NCI-H2107 (cell line): Measurements from ENCODE around the gene OTOF.

Experiments
- DNase-seq: peaks from one replicate; lab custom pipeline; 2025; lab: John Stamatoyannopoulos, UW

Gene OTOF

DNA sequence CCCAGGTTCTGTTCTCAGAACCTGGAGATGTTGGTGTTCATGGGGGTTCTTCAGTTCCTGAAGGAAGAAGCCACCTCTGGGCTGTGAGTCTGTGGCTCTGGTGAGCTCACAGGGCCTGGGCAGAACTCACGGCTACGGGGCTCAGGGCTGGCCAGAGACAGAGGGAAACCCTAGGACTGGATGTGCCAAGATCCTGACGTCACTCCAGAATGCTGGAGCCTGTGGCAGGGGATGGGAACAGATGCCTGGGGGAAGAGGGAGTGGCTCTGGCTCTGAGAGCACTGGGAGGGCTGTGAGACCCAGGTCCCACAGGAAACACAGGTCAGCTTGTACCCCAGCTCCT is at the start of gene OTOF:
Gene OTOF (minus strand): TSS at position 214 of the 343 bp plus-strand sequence.
- DNase-seq: no peak

DNA sequence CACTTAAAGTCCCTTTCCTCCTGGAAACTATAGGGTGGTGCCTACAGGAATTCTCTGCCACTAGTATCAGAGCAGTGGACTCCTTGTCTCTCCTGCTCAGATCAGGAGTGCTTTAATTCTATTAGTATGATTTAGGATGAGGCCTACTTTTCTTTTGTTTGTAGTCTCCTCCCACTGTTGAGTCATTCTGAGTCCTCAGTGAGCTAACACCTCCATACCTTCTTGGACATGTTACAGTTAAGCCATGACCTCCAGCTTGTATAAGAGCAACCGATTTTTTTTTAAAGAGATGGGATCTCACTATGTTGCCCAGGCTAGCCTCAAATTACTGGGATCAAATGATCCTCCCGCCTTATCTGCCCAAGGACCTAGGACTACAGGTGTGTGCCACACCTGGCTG is 48.7 kb upstream of the OTOF start:
- no peak for DNase-seq

DNA sequence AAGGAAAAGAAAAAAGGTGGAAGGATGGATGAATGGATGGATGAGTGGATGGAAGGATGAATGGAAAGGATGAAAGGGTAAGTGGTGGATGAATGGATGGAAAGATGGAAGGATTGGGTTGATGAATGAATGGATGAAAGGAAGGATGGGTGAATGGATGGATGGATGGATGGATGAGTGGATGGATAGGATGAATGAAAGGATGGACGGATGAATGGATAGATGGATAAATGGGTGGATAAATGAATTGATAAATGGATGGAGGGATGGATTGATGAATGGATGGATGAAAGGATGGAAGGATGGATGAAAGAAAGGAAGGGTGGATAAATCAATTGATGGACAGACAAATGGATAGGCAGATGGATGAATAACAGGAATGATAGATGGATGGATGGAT is 48.2 kb upstream of the OTOF start:
- DNase-seq: no peak

DNA sequence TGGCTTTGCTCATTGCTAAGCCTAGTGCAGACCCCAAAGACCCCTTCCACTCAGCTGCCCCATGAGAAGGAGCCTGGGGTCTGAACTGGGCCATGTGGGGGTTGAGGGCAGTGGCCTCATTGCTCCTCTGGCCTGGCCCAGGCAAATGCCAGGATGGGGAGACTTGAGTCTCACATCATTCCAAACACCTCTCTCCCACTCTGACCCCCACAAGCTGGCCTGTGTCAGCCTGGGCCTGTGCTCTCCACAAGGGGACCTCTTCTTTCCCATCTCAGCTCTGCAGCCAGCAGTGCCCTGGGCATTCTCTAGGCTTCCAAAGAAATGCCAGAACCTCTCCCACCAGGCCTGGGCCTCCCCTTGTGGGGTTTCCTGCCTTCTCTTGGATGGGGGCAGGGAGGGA is 45.8 kb upstream of the OTOF start:
- no peak for DNase-seq

DNA sequence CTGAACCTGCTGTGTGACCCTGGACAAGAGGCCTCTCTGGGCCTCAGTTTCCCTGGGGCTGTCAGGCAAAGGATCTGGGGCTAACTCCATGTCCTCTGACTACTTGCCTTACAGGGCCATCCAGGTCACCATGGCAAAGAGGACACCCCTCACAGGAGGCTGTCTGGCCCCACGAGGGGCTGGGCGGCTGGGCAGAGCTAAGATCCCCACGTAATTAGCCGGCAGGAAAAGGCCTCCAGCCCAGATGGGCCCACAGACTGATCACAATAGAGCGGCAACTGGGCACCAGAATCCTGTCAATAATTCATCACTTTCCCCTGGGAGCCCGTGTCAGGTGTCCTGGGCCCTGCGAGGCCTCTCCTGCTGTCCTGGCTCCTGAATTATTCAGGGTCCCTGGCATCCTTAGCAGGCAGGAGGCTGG is 44.8 kb upstream of the OTOF start:
- DNase-seq: no peak

DNA sequence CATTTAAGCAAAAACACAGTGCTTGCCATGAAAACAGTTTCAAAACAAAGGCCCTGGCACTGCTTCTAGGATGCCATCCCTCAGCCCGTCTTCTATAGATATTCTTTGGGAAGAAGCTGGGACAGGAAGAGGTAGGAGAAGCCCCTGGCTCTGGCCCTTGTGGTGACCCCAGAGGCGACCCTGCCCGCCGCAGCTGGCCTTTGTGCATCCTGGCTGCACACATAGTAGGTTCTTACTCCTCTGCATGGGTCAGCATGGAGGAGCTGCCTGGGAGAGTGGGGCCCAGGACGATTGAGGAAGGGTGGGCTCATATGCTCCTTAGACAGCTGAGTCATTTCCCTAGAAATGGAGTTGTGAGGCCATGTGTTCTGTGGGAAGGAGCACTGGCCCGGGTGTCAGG is 44.4 kb upstream of the OTOF start:
- no peak for DNase-seq

DNA sequence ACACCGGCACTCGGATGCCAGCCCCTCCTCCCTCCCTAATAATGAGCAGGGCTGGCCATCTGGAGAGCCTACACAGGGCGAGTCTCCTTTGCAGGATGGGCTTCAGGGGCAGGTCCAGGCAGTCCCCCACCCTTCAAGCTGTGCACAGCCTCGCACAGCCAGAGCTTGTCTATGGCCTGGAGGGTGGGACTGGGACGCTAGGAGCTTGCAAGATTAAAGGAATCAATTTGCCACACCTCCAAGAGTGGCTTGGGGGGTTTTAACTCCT is 43.9 kb upstream of the OTOF start:
- no peak for DNase-seq

DNA sequence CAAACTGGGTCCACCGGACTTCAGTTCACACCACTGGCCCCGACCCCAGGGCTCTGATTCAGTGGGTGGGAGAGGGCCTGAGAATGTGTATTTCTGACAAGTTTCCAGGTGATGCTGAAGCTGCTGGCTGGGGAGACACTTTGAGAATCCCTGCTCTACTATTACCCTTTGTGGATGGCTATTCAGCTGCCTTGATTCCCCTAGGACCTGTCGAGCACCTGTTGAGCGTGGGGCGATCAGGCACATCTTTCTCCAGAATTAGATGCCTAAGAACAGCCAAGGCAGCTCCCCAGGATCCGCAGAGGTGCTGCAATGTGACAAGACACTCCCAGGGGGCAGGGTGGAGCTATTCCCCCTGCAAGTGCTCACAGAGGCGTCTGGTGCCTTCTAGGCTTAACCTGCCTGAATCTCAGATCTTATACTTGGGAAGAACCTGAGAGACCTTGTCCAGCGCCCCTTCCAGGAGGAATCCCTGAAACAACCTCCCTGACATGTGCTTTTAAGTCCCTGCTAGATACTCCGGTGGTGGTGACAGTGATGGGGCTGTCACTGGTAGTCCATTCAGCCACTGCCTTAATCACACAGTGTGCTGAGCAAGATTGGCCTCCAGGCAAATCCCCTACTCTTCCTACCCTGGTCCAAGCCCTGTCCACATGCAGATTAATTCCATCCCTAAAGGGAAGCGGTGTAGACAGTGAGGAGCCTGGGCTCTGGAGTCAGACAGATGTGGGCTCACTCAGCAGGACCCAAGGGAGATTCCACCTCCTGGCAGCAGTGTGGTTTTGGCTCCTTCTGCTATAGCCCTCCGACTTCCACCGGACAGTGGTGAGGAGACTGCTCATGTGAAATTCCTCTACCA is 43.4 kb upstream of the OTOF start:
- DNase-seq: peak; percentile 18

DNA sequence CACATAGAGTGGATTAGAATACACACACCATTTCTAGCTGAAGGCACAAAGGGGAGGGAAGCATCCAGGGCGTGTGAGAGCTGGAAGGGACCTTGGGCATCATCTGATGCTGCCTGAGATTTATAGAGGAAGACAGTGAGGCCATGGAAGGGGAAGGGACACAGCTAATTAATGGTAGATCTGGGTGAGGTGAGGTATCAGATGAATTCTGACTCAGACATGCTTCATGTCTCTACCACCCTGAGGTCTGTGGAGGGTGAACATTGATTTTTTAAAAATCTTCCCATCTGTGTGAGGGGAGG is 42.2 kb upstream of the OTOF start:
- DNase-seq: no peak

DNA sequence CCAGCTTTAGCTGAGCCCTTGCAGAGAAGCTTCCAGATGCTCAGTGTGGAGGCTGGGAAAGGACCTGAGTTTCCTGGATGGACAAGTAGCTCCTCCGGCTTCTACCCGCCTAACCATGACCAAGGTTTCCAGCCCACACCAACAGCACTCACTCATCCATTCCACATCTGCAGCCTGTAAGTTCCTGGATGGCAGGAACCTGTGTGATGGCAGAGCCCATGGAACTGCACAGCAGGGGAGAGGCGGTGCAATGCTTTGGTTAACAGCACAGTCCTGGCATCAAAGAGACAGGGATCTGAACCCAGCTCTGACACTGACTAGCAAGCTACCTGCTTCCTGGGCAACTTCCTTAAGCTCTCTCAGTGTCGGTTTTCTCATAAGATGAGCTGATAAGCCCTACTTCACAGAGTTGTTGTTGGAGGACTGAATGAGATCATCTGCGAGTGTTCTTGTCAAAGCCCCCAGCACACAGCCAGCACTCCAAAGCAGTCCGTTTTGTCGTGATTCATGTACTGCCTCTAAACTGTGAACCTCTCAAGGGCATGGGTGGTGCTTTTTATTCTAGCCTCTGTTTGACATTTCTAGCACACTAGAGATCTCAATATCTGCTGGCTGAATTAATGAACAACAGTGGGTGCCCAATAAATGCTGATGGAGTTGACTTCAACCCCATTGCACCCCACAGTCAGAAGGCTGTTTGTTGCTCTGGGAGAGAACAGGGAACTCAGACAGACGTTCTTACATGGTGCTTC is 41.6 kb upstream of the OTOF start:
- no peak for DNase-seq

DNA sequence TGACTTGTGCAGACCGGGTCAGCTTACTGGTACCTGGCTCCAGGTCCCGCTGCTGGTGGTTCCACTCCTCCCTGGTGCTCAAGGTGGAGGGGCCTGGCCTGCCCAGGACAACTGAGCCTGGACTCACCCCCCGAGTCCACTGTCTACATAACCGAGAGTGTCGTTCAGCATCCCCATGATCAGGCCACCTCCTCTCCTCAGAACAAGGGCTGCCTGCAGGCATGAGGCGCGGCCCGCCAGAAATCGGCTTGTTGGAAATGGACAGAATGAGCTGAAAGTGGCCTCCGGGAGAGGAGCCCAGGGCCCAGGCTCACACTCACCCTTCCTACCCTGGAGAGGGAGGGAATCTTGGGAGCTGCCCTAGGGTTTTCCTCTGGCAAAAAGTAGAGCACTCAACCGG is 38.9 kb upstream of the OTOF start:
- DNase-seq: no peak

DNA sequence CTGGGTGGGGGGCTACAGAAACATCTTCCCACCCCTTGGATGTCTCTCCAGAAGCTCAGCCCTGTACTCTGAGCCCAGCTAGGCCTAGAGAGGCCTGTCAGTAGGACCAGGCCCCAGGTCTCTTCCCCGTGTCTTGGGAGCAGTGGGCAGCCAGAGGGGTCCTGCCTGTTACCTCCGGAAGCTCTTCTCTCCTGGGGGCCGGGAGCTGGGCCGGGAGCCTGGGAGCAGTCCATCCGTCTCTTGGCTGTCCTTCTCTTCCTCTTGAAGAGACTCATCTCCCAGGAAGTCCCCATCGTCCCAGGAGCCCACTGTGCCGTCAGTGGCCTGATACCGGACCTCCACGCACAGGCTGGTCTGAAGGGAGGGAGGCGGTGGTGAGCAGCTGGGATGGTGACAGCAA is 38.3 kb upstream of the OTOF start:
- no peak for DNase-seq

DNA sequence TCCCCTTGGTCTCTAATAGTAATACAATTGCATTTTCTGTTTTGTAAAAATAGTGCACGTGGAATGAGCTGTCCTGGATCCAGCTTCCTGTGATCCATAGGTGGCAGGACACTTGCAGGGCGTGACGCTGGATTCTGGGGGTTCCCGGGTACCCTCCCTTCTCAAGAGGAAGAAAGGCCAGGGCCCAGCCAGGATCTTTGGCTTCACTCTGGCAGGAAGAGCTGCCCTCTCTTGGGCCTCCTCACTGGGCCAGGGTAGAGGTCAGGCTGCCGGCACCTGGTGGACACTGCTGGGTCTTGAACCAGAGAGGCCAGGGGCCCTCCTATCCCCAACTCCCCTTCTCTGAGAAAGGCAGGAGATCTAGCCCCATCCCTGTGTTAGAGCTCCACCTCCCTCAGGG is 37.8 kb upstream of the OTOF start:
- no peak for DNase-seq

DNA sequence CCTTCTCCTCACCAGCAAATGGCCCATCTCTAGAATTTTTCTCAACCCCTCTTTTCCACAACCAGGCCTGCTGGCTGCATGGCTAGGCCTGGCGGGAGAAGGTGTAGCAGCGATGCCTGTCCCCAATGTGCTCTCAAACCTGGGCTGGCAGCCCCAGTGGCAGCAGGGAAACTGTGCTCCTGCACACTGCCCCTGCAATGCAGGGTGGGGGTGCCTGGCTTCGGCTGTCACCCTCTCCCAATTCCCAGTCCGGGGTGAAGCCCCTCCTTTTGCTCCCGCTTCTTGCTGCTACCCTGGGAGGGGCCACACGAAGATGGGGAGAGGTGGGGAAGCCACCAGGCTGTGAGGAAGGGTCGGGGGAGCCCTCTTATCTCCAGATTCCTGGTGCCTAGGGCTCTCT is 36.1 kb upstream of the OTOF start:
- DNase-seq: no peak

DNA sequence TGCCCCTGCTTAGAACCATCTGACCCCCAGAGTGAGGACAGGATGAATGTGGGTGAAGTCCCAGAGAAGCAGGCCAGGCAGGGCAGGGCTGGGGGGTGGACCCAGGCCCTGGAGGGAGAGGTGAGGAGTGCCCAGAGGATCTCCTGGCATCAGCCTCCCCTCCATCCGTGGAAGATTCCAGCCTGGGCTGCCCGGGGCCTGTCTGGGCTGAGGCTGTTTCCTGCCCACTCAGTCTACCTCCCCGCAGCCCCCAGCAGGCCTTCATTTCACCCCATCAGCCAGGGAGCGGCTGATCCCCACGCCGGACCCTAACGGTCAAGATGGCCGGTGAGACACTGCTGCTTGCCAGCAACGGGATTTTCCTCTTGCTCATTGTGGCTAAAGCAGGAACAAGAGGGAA is 35.3 kb upstream of the OTOF start:
- DNase-seq: no peak

DNA sequence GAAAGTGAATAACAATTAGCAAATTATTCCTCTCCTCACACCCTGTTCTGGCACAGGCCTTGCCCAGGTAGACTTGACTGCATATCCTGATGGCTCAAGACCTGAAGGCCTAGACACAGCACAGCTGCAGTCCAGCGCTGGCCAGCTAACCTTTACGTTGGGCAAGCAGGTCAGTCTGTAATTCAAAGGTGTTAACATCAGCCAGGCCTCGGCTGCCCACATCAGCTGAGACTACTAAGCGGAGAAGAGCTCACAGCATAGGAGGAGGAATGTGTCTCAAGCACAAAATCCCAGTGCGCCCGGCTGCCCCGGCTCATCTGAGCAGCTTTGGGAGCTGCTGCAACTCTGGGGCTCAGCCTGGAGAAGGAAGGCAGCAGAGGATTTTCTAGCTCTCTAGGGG is 33.5 kb upstream of the OTOF start:
- no peak for DNase-seq

DNA sequence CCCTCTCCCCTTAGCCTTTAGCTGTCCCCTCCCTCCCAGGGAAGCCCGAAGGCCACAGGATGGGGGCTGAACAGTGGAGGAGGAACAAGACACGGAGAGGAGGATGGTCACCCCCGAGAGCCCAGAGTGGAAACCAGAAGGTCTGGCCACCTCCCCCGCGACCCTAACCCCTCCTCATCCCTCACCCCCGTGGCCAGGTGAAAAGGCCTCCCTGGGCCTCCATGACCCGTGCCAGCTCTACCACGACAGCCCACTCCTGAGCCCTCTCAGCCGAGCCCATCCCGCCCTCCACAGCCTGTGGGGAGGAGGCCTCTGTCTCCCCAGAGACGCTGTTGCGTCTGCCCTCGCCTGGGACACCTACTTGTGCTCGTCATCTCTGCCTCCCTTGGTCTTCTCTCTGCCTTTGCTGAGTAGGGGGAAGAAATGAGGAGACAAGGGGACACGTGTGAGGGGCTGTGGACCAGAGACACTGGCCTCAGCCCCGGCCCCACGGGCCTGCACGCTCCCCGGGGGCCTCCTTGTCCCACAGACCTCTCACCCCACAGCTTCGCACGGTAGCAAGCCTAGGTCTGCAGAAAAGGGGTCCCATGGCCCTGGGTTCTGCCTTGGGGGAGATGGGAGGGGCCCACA is 32.5 kb upstream of the OTOF start:
- DNase-seq: no peak

DNA sequence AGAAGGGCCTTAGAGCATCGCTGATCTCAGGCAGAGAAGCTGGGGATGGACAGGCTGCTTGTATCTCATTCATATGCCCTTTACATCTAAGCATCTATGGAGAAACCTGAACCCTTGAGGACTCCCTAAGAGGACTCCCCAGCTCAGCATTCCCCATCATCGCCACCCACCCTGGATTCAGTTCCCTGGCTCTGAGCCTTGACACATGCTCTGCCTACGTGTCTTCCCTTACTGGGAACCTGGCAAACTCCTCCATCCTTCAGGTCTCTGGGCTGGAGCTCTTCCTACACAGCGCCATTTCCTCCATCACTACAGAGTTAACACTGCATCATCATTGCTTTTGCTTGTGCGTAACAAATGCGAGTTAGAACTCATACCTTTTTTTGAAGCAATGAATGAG is 31.2 kb upstream of the OTOF start:
- DNase-seq: no peak

DNA sequence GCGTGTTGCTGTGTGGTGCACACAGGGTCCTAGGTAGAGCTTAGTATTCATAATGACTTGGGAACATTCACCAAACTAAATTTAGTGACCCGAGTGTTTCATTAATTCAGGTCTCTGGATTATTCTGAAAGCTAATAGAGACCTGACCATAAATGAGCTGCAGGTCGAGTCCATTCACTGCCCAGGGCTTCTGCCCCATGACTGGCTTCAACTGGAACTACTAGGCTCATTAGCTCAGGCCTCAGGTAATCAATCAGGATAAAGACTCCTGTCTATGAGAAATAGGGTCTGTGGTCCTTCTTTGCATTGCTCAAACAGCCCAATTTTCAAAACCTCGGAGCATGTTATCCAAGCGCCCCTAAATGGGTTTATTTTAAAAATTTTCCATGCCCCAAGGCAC is 30.0 kb upstream of the OTOF start:
- no peak for DNase-seq

DNA sequence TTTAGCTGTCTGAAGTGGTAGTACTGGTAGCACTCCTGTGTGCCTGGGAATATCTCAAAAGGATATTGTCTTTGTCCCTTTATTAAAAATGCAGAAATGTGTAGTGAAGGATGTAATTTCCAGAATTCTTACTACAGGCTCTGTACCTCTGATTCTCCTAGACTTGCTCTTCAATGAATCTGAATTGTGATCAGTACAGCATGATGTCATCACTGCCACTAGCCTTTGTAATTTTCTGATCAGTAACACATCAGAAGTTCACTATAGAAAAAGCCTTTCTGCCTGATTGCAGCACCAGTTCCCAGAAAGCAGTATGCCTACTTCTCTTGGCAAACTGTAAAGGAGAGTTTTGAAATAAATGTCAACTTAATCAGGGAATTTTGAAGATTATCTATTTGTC is 29.2 kb upstream of the OTOF start:
- DNase-seq: no peak

DNA sequence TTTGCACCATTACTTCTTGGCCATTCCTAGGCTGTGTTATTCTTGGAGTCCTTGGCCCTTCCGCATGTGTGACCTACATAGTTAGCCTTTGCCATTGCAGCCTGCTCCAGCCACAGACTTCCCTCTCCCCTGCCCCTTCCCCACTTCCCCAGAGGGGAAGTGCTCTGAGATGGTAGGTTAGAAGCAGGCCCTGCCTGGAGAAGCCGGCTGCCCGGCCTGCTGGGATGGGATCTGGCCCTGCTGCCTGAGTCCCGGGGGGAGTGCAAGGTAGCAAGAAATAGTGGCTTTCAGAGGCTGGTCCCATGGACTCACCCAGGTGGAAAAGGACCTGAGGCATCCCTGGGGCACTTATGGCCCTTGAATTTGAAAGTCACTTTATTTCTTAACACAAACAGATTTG is 28.4 kb upstream of the OTOF start:
- DNase-seq: no peak

DNA sequence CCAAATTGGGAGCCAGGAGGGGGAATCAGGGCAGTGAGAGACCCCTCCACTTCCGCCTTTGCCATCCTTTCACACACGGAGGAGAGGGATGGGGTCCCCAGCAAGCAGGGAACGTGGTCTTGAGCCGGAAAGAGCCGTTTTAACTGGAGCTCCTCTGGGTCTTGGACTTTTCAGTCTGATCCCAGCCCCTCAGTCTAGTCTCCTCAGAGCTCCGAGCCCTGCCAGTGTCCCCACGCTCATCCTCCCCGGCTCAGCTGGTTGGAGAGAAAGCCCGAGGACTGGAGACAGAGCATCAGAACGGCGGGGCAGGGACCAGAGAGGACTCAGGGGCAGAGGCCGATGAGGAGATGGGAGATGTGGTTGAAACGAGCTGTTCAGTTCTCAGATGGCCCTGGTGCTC is 26.1 kb upstream of the OTOF start:
- no peak for DNase-seq

DNA sequence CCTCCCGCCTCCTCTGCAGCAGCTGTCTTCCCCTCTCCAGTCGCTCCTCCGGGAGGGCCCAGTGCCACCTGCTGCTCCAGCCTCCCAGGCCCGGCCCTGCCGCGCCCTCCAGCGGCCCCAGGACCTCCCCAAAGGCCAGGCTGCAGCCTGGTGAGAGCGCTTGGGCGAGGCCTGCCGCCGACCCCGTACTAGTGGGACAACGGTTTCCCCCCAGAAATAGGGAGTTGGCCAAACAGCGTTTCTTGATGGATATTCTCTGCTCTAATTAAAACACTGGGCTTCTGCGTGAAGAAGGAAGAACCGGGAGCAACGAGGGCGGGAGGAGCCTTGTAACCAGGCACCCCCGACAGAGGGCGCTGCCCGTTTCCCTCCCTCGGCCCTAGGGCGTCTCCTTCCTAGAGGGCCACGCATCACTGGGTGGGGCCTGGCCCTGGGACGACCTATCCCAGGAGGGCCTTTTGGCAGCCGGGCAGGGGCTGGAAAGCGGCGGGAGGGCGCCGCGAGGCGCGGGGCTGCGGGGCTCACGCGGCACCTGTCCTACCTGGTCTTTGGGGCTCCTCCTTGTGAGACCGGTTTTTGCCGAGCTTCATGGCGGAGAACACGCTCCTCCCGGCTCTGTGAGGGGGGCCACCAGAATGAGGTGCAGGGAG is 25.4 kb upstream of the OTOF start:
- peak; percentile 75 for DNase-seq
